HEK293 (cell line): Measurements from ENCODE around the gene SSTR4.

Experiments
- KLF10 ChIP-seq: fragments of 450-650 bp; IDR thresholded peaks from 2 replicates; pipeline ENCODE4 v1.5.1; 2018; ENCODE audit warnings: missing biosample characterization, mild to moderate bottlenecking, missing genetic modification characterization
- SCRT2 ChIP-seq: fragments of 450-650 bp; formaldehyde crosslinking; IDR thresholded peaks from 2 replicates; pipeline ENCODE4 v1.5.1; 2016; ENCODE audit warnings: missing biosample characterization, missing genetic modification characterization
- ZNF239 ChIP-seq: fragments of 450-650 bp; formaldehyde crosslinking; IDR thresholded peaks from 2 replicates; pipeline ENCODE4 v1.5.1; 2016; ENCODE audit warnings: missing biosample characterization, missing genetic modification characterization
- ZNF302 ChIP-seq: fragments of 450-650 bp; formaldehyde crosslinking; IDR thresholded peaks from 2 replicates; pipeline ENCODE4 v1.5.1; 2016; ENCODE audit warnings: missing biosample characterization, missing genetic modification characterization, low read depth
- ZNF433 ChIP-seq: fragments of 450-650 bp; formaldehyde crosslinking; IDR thresholded peaks from 2 replicates; pipeline ENCODE4 v1.5.1; 2016; ENCODE audit warnings: missing biosample characterization, missing genetic modification characterization, low read depth
- ZNF561 ChIP-seq: fragments of 450-650 bp; IDR thresholded peaks from 2 replicates; pipeline ENCODE4 v1.5.1; 2018; ENCODE audit warnings: missing biosample characterization, missing genetic modification characterization, borderline replicate concordance
- ZNF747 ChIP-seq: fragments of 450-650 bp; formaldehyde crosslinking; IDR thresholded peaks from 2 replicates; pipeline ENCODE4 v1.5.1; 2016; ENCODE audit warnings: missing biosample characterization, missing genetic modification characterization
- TF ChIP-seq, protein P1 (sequence below): fragments of 450-650 bp; formaldehyde crosslinking; IDR thresholded peaks from 2 replicates; pipeline ENCODE4 v1.5.1; 2016; ENCODE audit warnings: missing biosample characterization, missing genetic modification characterization
- TF ChIP-seq, protein P2 (sequence below): fragments of 450-650 bp; formaldehyde crosslinking; IDR thresholded peaks from 2 replicates; pipeline ENCODE4 v1.5.1; 2016; ENCODE audit warnings: missing biosample characterization, missing genetic modification characterization
- TF ChIP-seq, protein P3 (sequence below): fragments of 450-650 bp; formaldehyde crosslinking; IDR thresholded peaks from 2 replicates; pipeline ENCODE4 v1.5.1; 2016; ENCODE audit warnings: missing biosample characterization, missing genetic modification characterization
- TF ChIP-seq, protein P4 (sequence below): fragments of 450-650 bp; formaldehyde crosslinking; IDR thresholded peaks from 2 replicates; pipeline ENCODE4 v1.5.1; 2016; ENCODE audit warnings: missing biosample characterization, missing genetic modification characterization
- TF ChIP-seq, protein P5 (sequence below): fragments of 450-650 bp; IDR thresholded peaks from 2 replicates; pipeline ENCODE4 v1.5.1; 2018; ENCODE audit warnings: missing biosample characterization, mild to moderate bottlenecking, missing genetic modification characterization
- TF ChIP-seq, protein P6 (sequence below): fragments of 450-650 bp; formaldehyde crosslinking; IDR thresholded peaks from 2 replicates; pipeline ENCODE4 v1.5.1; 2016; ENCODE audit warnings: missing biosample characterization, missing genetic modification characterization

DNA sequence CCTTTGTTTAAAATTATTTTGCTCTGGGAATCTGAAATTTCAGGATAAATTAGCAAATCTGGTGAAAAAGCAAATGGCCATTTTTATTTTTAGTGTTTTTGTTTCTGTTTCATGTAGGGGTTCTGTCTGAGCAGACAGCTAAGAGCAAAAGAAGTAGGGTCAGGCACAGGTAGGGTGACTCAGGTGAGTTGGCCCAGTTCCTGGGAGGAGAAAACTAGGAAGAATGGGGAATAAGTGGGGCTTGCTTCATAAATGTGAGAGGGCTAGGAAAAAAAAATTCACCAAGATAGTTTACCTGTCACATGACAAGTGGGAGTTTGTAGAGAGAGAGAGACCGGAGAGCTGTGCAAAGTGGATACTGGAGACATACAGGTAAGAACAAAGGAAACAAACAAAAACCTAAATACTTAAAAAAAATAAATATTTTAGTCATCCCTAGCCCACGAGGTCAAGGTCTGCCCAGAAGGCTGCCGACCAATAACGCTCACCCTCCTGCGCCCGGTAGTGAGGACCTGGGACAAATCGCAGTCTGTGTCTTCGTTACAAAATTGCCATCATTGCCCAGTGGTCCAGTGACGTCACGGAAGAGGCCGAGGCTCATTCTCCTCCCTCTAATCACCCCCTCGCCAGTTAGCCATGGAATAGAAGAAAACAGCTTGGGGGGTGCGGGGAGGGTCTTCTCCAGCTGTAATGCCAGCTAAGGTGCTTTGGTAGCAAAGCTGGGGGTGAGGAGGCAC is 12.1 kb downstream of the SSTR4 start:
- TF ChIP-seq, protein P1, sequence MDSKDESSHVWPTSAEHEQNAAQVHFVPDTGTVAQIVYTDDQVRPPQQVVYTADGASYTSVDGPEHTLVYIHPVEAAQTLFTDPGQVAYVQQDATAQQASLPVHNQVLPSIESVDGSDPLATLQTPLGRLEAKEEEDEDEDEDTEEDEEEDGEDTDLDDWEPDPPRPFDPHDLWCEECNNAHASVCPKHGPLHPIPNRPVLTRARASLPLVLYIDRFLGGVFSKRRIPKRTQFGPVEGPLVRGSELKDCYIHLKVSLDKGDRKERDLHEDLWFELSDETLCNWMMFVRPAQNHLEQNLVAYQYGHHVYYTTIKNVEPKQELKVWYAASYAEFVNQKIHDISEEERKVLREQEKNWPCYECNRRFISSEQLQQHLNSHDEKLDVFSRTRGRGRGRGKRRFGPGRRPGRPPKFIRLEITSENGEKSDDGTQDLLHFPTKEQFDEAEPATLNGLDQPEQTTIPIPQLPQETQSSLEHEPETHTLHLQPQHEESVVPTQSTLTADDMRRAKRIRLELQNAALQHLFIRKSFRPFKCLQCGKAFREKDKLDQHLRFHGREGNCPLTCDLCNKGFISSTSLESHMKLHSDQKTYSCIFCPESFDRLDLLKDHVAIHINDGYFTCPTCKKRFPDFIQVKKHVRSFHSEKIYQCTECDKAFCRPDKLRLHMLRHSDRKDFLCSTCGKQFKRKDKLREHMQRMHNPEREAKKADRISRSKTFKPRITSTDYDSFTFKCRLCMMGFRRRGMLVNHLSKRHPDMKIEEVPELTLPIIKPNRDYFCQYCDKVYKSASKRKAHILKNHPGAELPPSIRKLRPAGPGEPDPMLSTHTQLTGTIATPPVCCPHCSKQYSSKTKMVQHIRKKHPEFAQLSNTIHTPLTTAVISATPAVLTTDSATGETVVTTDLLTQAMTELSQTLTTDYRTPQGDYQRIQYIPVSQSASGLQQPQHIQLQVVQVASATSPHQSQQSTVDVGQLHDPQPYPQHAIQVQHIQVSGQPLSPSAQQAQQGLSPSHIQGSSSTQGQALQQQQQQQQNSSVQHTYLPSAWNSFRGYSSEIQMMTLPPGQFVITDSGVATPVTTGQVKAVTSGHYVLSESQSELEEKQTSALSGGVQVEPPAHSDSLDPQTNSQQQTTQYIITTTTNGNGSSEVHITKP = no peak
- no peak for TF ChIP-seq ZNF433 (tag by site-specific recombination)
- TF ChIP-seq, protein P2, sequence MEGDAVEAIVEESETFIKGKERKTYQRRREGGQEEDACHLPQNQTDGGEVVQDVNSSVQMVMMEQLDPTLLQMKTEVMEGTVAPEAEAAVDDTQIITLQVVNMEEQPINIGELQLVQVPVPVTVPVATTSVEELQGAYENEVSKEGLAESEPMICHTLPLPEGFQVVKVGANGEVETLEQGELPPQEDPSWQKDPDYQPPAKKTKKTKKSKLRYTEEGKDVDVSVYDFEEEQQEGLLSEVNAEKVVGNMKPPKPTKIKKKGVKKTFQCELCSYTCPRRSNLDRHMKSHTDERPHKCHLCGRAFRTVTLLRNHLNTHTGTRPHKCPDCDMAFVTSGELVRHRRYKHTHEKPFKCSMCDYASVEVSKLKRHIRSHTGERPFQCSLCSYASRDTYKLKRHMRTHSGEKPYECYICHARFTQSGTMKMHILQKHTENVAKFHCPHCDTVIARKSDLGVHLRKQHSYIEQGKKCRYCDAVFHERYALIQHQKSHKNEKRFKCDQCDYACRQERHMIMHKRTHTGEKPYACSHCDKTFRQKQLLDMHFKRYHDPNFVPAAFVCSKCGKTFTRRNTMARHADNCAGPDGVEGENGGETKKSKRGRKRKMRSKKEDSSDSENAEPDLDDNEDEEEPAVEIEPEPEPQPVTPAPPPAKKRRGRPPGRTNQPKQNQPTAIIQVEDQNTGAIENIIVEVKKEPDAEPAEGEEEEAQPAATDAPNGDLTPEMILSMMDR (tag by site-specific recombination) = no peak
- TF ChIP-seq, protein P3, sequence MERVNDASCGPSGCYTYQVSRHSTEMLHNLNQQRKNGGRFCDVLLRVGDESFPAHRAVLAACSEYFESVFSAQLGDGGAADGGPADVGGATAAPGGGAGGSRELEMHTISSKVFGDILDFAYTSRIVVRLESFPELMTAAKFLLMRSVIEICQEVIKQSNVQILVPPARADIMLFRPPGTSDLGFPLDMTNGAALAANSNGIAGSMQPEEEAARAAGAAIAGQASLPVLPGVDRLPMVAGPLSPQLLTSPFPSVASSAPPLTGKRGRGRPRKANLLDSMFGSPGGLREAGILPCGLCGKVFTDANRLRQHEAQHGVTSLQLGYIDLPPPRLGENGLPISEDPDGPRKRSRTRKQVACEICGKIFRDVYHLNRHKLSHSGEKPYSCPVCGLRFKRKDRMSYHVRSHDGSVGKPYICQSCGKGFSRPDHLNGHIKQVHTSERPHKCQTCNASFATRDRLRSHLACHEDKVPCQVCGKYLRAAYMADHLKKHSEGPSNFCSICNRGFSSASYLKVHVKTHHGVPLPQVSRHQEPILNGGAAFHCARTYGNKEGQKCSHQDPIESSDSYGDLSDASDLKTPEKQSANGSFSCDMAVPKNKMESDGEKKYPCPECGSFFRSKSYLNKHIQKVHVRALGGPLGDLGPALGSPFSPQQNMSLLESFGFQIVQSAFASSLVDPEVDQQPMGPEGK = no peak
- TF ChIP-seq, protein P4, sequence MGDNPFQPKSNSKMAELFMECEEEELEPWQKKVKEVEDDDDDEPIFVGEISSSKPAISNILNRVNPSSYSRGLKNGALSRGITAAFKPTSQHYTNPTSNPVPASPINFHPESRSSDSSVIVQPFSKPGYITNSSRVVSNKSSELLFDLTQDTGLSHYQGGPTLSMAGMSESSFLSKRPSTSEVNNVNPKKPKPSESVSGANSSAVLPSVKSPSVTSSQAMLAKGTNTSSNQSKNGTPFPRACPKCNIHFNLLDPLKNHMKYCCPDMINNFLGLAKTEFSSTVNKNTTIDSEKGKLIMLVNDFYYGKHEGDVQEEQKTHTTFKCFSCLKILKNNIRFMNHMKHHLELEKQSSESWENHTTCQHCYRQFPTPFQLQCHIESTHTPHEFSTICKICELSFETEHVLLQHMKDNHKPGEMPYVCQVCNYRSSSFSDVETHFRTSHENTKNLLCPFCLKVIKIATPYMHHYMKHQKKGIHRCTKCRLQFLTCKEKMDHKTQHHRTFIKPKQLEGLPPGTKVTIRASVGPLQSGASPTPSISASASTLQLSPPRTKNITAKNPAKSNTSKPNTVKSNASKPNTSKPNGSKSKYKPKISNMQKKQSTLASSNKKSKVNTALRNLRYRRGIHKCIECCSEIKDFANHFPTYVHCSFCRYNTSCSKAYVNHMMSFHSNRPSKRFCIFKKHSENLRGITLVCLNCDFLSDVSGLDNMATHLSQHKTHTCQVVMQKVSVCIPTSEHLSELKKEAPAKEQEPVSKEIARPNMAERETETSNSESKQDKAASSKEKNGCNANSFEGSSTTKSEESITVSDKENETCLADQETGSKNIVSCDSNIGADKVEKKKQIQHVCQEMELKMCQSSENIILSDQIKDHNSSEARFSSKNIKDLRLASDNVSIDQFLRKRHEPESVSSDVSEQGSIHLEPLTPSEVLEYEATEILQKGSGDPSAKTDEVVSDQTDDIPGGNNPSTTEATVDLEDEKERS = no peak
- TF ChIP-seq, protein P5, sequence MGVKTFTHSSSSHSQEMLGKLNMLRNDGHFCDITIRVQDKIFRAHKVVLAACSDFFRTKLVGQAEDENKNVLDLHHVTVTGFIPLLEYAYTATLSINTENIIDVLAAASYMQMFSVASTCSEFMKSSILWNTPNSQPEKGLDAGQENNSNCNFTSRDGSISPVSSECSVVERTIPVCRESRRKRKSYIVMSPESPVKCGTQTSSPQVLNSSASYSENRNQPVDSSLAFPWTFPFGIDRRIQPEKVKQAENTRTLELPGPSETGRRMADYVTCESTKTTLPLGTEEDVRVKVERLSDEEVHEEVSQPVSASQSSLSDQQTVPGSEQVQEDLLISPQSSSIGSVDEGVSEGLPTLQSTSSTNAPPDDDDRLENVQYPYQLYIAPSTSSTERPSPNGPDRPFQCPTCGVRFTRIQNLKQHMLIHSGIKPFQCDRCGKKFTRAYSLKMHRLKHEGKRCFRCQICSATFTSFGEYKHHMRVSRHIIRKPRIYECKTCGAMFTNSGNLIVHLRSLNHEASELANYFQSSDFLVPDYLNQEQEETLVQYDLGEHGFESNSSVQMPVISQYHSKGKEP (tag by site-specific recombination) = no peak
- no peak for TF ChIP-seq ZNF561 (tag by site-specific recombination)
- no peak for TF ChIP-seq ZNF239
- no peak for TF ChIP-seq SCRT2 (tag by site-specific recombination)
- no peak for TF ChIP-seq ZNF747 (tag by site-specific recombination)
- TF ChIP-seq ZNF302 (tag by site-specific recombination) = no peak
- TF ChIP-seq, protein P6, sequence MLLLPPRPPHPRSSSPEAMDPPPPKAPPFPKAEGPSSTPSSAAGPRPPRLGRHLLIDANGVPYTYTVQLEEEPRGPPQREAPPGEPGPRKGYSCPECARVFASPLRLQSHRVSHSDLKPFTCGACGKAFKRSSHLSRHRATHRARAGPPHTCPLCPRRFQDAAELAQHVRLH = no peak
- no peak for TF ChIP-seq KLF10
